GM21526 (cell line): ENCODE measurements around the gene WFDC2.
"Not testable (repeated sequence)": the region's sequence is repeated elsewhere in the genome, so short reads cannot be mapped to it uniquely, and the experiment has no call there.

Source experiments
- ATAC-seq: cut with Tn5 transposase; IDR thresholded peaks from one replicate; pipeline ENCODE4 v1.9.1; 2021; ENCODE audit warnings: moderate library complexity; ENCODE audit not compliant: unreplicated experiment, low FRiP score

WFDC2 gene

DNA sequence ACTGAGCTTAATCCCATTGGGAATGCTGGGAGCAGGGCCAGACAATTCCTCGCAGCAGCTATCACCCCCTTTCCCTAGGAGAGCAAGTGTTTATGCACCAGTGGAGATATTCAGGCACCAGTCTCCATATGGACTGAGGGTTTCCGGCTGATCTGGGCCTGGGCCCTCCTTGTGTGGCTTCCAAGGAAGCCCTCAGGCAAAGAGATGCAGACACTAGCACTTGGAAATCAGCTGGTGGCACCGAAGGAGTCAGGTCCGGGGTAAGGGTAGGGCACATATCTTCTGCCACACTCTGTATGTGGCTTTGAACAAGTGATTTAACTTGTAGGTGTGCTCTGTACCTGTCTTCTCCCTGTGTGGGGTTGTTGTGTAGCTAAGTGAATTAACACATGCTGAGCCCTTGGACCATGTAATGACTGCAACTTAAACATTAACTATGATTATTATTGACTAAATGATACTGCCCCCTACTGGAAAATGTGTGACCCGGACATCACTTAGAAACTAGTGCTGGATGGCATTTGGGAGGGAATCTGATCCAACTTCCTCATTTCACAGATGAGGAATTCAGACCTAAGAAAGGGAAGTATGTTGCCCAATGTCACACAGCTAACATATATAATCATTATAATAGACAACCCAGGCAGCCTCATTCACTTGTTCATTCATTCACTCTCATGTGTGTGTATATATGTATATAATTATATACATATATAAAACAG lies 19.3 kb upstream of the WFDC2 start:
- ATAC-seq: no peak

DNA sequence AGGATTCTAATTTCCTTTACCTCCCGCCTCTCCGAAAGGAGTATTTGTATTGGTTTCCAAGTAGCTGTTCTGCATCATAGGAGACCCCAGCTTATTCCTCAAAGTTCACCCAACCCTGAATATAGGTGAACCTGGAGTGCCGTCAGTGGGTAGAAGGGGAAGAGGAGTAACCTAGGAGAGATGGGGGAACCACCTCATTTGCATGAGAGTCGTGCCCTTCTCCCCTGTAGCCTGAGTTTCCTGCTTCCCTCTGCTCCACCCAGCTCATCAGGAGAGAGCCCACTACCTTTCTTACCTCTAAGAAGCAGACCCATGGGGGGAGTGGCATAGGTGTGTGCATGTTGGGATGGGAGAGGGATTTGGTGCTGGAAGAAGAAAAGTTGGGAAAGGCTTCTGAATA lies 17.3 kb upstream of the WFDC2 start:
- no peak for ATAC-seq

- no peak for ATAC-seq
Measured at GRCh38 chr20:45452772-45453691, 16.5 kb upstream of the WFDC2 start.

DNA sequence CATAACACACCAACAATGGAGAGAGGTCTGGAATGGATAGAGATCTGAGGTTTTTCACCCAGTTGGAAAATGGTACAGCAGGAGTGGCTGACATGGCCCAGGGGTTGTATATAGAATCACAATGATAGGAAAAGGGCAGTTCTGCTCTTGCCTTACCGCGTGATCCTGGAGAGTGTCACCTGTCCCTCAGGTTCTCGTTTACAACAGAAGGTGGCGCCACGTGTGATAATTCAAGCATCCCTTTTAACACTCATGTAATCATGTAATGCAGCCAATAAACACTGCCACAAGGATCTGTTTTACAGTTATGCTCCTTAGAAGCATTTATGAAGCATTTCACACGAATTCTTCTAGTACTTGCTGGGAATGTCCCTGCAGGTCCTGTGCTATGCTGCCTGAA lies 12.9 kb upstream of the WFDC2 start:
- no peak for ATAC-seq

DNA sequence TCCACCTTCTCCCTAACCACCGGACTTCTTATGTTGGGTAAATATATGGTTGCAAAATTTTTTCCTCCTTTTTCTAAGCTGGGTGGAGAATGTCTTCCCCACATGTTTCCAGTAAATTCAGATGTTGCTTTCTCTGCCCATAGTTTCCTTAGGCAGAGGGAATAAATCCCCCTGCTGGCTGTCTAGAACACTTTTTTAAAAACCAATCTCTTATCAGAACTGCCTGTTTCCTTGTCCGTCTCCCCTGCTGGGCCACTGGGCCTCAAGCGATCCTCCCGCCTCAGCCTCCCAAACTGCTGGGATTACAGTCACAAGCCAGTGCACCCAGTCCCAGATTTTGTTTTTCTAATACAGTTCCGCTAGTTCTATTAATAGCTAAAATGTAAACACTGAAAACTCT lies 9.9 kb upstream of the WFDC2 start:
- no peak for ATAC-seq

DNA sequence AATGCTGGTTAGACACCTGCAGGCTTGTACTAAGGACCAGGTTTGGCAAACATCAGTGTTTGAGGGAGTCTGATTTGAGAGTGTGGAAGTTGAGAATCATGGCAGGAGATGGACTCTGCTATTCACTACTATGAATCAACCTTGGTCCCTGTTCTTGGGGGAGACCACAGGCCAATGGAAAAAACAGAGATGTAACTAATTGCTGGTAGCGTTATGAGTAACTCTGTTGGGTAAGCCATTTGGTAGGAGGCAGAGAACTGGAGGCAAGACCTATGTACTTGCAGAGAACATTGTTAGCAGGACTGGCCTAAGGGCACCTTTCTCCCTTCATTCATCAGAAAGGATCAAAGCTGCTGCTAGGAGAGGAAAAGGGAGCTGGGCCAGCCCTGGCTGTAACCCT lies 8.3 kb upstream of the WFDC2 start:
- no peak for ATAC-seq

- no peak for ATAC-seq
Measured at GRCh38 chr20:45462711-45463509, 6.6 kb upstream of the WFDC2 start.

GRCh38 chr20:45463709-45464108 lies 5.8 kb upstream of the WFDC2 start:
- no peak for ATAC-seq

DNA sequence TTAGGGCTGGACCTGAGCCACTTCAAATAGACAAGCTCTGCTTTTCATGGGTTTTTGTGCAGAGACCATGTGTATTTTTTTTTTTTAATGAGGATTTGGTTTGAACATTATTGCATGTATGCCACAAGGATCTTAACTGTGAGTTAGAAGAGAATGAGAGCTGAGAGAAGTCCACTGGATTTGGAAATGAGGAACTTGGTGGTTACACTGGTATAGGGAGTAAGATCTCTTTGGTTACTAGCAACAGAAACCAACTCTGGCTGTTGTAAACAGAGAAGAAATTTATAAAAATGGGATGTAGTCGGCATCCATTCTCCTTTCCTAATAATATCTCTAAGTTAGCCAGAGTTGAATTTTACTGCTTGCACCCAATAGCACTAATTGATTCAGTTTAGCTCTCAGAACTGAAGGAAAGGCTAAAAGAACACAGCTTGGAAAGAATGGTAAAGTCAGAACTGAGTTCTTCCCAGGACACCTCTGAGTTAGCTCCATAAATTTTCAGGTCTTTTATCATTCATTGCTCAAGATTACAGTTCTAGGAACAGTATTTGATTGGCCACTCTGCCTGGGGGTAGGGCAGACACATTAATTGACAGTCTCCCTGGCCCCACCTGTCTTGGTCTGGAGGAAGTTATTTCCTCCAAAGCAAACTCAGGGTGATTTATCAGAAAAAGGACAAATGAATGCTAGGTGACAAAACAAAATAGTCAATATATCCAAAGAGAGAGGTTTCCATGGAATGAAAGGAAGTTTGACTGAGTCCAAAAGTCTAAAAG lies 3.9 kb upstream of the WFDC2 start:
- ATAC-seq: no peak

GRCh38 chr20:45467172-45467571 lies 2.4 kb upstream of the WFDC2 start:
- no peak for ATAC-seq

- ATAC-seq: no peak
Measured at GRCh38 chr20:45467861-45468260, 1.7 kb upstream of the WFDC2 start.

DNA sequence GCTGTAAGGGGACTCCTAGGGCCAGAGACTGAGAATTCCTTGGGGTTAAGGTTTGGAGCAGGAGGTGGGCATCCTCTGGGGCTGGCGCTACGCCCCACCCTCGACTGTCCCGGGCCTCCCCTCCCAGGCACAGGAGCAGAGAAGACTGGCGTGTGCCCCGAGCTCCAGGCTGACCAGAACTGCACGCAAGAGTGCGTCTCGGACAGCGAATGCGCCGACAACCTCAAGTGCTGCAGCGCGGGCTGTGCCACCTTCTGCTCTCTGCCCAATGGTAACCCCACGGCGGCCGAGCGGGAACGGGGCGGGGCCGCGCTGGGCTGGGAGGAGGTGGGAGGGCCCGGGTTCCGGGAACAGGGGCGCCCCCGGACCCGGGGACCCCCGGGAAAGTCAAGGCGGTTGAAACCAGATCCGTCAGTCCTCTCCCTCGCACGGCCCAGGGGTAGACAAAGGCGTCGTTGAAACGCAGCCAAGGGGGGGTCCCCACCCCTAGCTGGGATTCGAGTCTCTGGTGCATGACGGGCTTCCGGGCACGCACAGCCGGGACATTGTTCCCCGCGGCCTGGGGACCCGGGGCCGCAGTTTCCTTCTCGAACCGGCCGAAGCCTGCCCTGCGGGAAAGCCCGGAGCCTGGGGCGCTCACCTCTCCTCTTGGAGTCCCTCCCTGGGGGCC lies 844 bp downstream of the WFDC2 start:
- ATAC-seq: no peak

GRCh38 chr20:45470937-45471336 lies 1.4 kb downstream of the WFDC2 start:
- no peak for ATAC-seq

DNA sequence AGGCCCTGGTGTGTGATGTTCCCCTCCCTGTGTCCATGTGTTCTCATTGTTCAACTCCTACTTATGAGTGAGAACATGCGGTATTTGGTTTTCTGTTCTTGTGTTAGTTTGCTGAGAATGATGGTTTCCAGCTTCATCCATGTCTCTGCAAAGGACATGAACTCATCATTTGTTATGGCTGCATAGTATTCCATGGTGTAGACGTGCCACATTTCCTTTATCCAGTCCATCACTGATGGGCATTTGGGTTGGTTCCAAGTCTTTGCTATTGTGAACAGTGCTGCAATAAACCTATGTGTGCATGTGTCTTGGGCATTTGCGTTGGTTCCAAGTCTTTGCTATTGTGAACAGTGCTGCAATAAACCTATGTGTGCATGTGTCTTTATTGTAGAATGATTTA lies 2.7 kb downstream of the WFDC2 start:
- ATAC-seq: not testable (repeated sequence)

GRCh38 chr20:45477530-45478148 lies 8.1 kb downstream of the WFDC2 start:
- ATAC-seq: not testable (repeated sequence)

DNA sequence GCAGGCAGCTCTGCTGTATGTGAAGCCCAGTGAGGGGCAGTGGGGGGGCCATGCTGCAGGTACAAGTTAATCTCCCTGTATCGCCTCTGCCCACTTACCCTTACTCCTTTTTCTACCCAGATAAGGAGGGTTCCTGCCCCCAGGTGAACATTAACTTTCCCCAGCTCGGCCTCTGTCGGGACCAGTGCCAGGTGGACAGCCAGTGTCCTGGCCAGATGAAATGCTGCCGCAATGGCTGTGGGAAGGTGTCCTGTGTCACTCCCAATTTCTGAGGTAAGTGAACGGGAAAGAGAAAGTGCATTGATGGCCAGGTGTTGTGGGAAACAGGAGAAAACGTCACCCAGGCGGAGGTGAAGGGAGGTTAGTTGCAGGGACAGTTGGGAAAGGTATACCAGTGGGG lies 10.3 kb downstream of the WFDC2 start:
- ATAC-seq: no peak

- no peak for ATAC-seq
Measured at GRCh38 chr20:45484676-45485075, 15.1 kb downstream of the WFDC2 start.

DNA sequence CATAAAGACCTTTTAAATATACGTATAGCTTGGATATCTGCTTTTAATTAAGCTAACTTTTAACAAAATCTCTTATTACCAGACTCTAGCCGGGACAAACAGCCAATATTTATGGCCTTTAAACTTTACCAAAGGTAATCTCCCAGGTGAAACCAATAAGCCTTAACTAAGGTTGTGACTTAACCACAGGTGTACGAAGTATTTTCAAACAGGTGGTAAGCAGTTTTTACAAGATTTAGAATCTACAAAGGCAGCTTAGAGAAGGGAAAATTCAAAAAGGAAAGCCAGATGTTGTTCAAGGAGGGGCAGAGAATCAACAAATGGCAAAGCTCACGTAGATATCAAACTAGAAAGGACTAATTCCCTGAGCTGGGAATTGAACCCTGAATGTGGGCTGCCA lies 15.8 kb downstream of the WFDC2 start:
- no peak for ATAC-seq

DNA sequence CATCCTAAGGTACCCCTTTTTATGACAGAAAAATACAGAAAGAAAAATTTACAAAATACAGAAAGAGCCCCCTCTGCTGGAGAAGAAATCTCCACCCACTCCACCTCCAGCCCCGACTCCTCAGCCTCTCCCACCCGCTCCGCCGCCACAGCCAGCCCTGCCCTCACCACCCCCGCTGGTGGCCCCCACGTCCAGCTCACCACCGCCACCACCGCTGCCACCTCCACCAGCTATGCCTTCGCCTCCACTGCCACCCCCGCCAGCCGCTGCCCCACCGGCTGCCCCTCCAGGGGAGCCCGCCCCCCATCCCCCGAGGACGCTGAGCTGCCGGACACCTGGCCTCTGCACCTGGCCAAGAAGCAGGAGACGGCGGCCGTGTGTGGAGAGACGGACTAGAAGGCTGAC lies 17.7 kb downstream of the WFDC2 start:
- no peak for ATAC-seq
